Lower leg skin (tissue), 3 donors: ENCODE measurements around the gene VWA8.

ENCODE experiments used
- POLR2A ChIP-seq, 2 donors: fragments of 450-650 bp; IDR thresholded peaks; one replicate each; pipeline ENCODE4 v1.6.1; 2016 to 2017; ENCODE audit warnings: antibody characterized with exemption in 2 of 2, mild to moderate bottlenecking in 1 of 2, moderate library complexity in 1 of 2
- TF ChIP-seq, protein P1 (sequence below), 3 donors: fragments of 450-650 bp; IDR thresholded peaks; one replicate each; pipeline ENCODE4 v1.5.1; 2016; ENCODE audit warnings: antibody characterized with exemption in 3 of 3, mild to moderate bottlenecking in 3 of 3, moderate library complexity in 2 of 3

- no peak for TF ChIP-seq POLR2A (IDR thresholded peaks at IDR 0.05)
- TF ChIP-seq, protein P1, sequence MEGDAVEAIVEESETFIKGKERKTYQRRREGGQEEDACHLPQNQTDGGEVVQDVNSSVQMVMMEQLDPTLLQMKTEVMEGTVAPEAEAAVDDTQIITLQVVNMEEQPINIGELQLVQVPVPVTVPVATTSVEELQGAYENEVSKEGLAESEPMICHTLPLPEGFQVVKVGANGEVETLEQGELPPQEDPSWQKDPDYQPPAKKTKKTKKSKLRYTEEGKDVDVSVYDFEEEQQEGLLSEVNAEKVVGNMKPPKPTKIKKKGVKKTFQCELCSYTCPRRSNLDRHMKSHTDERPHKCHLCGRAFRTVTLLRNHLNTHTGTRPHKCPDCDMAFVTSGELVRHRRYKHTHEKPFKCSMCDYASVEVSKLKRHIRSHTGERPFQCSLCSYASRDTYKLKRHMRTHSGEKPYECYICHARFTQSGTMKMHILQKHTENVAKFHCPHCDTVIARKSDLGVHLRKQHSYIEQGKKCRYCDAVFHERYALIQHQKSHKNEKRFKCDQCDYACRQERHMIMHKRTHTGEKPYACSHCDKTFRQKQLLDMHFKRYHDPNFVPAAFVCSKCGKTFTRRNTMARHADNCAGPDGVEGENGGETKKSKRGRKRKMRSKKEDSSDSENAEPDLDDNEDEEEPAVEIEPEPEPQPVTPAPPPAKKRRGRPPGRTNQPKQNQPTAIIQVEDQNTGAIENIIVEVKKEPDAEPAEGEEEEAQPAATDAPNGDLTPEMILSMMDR (IDR thresholded peaks at IDR 0.05), result no peak
Observed at GRCh38 chr13:41543664-41544300, 417.1 kb downstream of the VWA8 start.
